Right lobe of liver (tissue), 6 donors: ENCODE data around the gene TJP2. TPM values are rescaled to one million over a fixed set of nuclear protein-coding genes. Genes with fewer than 3 reads are reported as not detected.

Experiments used
- ATAC-seq, 4 donors: fragments of 200-7000 bp; cut with Tn5 transposase; one replicate each; pipeline ENCODE4 v1.9.1; 2020; ENCODE audit warnings: mild to moderate bottlenecking in 4 of 4, moderate library complexity in 4 of 4
- DNase-seq, 3 donors: peaks; one replicate each; pipeline ENCODE4 v3.0.0-alpha.2; 2020
- H3K27ac ChIP-seq, 3 donors: fragments of 200-600 bp; one replicate each; pipeline ENCODE4 v1.8.0; 2022
- H3K27me3 ChIP-seq, 2 donors: fragments of 200-600 bp; one replicate each; pipeline ENCODE4 v1.8.0; 2022
- H3K36me3 ChIP-seq, 4 donors: fragments of 200-600 bp; sonication (generic) in 1 of 4; one replicate each; pipeline versions ENCODE4 v1.5.1 to v1.8.0; 2017 to 2022; ENCODE audit warnings: control low read depth in 1 of 4
- H3K4me1 ChIP-seq, 4 donors: fragments of 200-600 bp; sonication (generic) in 1 of 4; one replicate each; pipeline versions ENCODE4 v1.5.1 to v1.8.0; 2017 to 2022; ENCODE audit warnings: control low read depth in 1 of 4
- H3K4me3 ChIP-seq, 3 donors: fragments of 200-600 bp; one replicate each; pipeline ENCODE4 v1.8.0; 2022
- H3K9me3 ChIP-seq, 4 donors: fragments of 200-600 bp; sonication (generic) in 1 of 4; one replicate each; pipeline versions ENCODE4 v1.5.1 to v1.8.0; 2017 to 2022; ENCODE audit warnings: control low read depth in 1 of 4
- POLR2A ChIP-seq: fragments of 450-650 bp; IDR thresholded peaks from one replicate; pipeline ENCODE4 v1.6.1; 2017; ENCODE audit warnings: antibody characterized with exemption, mild to moderate bottlenecking
- WGBS: methylation state at CpG from one replicate; pipeline ENCODE4 v1.1.6; 2018; ENCODE audit warnings: low coverage, low lambda C conversion rate; ENCODE audit not compliant: insufficient coverage; ENCODE audit errors: missing lambda C conversion rate; 5-methylcytosine and 5-hydroxymethylcytosine counted together
- intact Hi-C, 2 donors: fragments of 100-400 bp; cut with DNase I; formaldehyde crosslinking; loops; one replicate each; pipeline versions ENCODE4 v1.11.2 to v1.14.1; 2022
- total RNA-seq, 6 experiments: library from RNA; depleted of rRNA in 2 of 6; stranded (reverse); fragments of >200 nt in 2 of 6; fragmentation: NEBNext Ultra II Directional in 3 of 6; extraction: Animal tissue kit (Norgen Biotek cat#: 25700) in 3 of 6; gene quantifications; one replicate each; pipeline versions ENCODE4 v1.1.0 to v1.2.4, GENCODE V29; 2016 to 2023
- TF ChIP-seq, protein P1 (sequence below), 4 donors: fragments of 200-600 bp in 3 of 4; fragments of 450-650 bp in 1 of 4; IDR thresholded peaks; one replicate each; pipeline versions ENCODE4 v1.5.1 to v1.8.0; 2016 to 2022; ENCODE audit warnings: antibody characterized with exemption in 4 of 4, mild to moderate bottlenecking in 2 of 4
- donor health status: DM: no; HTN: yes; CAD: no.
- donor health status: DM: no; HTN: no; CAD: no.
- donor health status: DM: no; HTN: no; CAD: no.
- donor health status: DM: no; HTN: yes; CAD: no.
- donor health status: DM: no; HTN: yes; CAD: no.

The TJP2 gene
- total RNA-seq, 6 experiments from 2014 or later = 62.0 to 129 (median 81.7) TPM

DNA sequence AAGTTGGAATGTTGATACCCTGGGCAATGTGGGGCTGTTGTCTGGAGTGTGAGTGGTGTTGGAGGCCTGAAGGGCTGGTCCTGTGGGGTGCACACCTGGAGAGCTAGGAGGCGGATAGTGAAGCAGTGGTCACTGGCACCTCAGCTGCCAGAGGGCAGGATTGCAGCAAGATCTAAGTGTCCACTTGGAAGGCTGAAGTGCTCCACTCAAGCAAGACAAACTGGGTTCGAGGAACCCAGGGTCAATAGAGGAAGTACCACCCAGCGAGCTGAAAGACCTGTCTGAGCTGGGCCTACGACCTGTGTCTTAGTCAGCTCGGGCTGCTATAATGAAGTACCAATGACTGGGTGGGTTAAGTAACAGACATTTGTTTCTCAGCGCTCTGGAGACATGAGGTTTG is 39.7 kb upstream of the TJP2 start:
- Histone ChIP-seq H3K4me3 (no peak overlapping the region), H3K36me3 (no peaks in the 10 kb centered on the region), H3K27me3 (no peaks in the 10 kb centered on the region), H3K9me3 (no peaks in the 10 kb centered on the region), H3K4me1 (peaks cover 0 to 9% (median 4%) of the 10 kb centered on the region in 4 donors), H3K27ac (no peak overlapping the region)
- ATAC-seq = peak in 1 of 4 donors; percentile 10
- intact Hi-C loops = no loop called here
- no peak for DNase-seq
- TF ChIP-seq, protein P1, sequence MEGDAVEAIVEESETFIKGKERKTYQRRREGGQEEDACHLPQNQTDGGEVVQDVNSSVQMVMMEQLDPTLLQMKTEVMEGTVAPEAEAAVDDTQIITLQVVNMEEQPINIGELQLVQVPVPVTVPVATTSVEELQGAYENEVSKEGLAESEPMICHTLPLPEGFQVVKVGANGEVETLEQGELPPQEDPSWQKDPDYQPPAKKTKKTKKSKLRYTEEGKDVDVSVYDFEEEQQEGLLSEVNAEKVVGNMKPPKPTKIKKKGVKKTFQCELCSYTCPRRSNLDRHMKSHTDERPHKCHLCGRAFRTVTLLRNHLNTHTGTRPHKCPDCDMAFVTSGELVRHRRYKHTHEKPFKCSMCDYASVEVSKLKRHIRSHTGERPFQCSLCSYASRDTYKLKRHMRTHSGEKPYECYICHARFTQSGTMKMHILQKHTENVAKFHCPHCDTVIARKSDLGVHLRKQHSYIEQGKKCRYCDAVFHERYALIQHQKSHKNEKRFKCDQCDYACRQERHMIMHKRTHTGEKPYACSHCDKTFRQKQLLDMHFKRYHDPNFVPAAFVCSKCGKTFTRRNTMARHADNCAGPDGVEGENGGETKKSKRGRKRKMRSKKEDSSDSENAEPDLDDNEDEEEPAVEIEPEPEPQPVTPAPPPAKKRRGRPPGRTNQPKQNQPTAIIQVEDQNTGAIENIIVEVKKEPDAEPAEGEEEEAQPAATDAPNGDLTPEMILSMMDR (IDR thresholded peaks at IDR 0.05) = no peak
- no peak for TF ChIP-seq POLR2A
- 84% methylated on average over 5 of the region's 6 CpGs for WGBS

DNA sequence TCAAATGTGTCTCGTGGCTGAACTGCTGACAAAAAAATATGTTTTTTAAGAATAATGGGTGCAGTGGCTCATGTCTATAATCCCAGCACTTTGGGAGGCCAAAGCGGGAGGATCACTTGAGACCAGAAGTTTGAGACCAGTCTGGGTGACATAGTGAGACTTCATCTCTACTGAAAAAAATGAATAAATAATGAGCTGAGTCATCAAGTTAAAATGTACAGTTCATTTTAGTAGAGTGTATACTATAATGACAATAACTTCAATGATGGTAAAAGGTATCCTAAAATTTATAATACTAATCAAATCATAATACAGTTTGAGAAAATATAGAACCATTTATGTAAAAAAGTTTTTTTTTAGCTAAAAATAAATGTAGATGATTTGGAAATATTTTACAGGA is 37.9 kb upstream of the TJP2 start:
- H3K4me3 ChIP-seq = no peak overlapping the region
- H3K4me1 ChIP-seq = peaks cover 0 to 4% (median 0%) of the 10 kb centered on the region in 4 donors
- no peak for ATAC-seq
- no peaks in the 10 kb centered on the region for H3K36me3 ChIP-seq
- TF ChIP-seq, protein P1 (IDR thresholded peaks at IDR 0.05) = no peak
- TF ChIP-seq POLR2A = no peak
- no peaks in the 10 kb centered on the region for H3K27me3 ChIP-seq
- H3K27ac ChIP-seq = no peak overlapping the region
- no peaks in the 10 kb centered on the region for H3K9me3 ChIP-seq
- DNase-seq = no peak
- intact Hi-C loops = no loop called here
- WGBS = 90% methylated on average over 2 of the region's 2 CpGs

DNA sequence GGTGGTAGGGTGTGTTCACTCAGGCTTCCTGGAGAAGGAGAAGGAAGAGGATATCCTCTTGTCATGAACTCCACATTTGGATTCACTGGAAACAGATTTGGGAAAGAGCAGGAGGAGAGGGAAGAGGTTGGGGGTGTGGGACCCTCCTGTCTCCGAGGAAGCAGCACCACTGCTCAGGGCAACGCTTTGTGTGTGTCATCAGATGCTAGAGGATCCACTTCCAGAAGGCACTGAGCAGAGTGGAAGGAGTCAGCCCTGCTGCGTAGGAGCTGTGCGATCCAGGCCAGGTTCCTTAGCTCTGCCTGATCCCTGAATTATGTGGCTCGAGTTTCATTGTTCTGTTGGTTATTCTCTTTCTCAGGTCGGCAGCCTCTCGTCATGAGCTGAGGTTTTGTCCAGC is 37.3 kb upstream of the TJP2 start:
- Histone ChIP-seq H3K9me3 (no peaks in the 10 kb centered on the region), H3K36me3 (no peaks in the 10 kb centered on the region), H3K4me1 (no peaks in the 10 kb centered on the region), H3K4me3 (no peak overlapping the region), H3K27ac (no peak overlapping the region), H3K27me3 (no peaks in the 10 kb centered on the region)
- no peak for TF ChIP-seq POLR2A
- TF ChIP-seq, protein P1 (IDR thresholded peaks at IDR 0.05) = no peak
- ATAC-seq (peak; percentile 29 to 60 (median 34)), DNase-seq (no peak)
- intact Hi-C loops = no loop called here
- 70% methylated on average over 6 of the region's 7 CpGs for WGBS

- Histone ChIP-seq H3K36me3 (no peaks in the 10 kb centered on the region), H3K9me3 (no peaks in the 10 kb centered on the region), H3K4me3 (no peak overlapping the region), H3K27ac (no peak overlapping the region), H3K4me1 (peaks cover 0 to 2% (median 0%) of the 10 kb centered on the region in 4 donors), H3K27me3 (no peaks in the 10 kb centered on the region)
- TF ChIP-seq, protein P1 (IDR thresholded peaks at IDR 0.05) = no peak
- TF ChIP-seq POLR2A = no peak
- intact Hi-C loops = no loop called here
- DNase-seq (no peak), ATAC-seq (no peak)
- WGBS = 92% methylated on average over 8 of the region's 8 CpGs
These were observed 36.8 kb upstream of the TJP2 start for GRCh38 chr9:69137311-69137710.

DNA sequence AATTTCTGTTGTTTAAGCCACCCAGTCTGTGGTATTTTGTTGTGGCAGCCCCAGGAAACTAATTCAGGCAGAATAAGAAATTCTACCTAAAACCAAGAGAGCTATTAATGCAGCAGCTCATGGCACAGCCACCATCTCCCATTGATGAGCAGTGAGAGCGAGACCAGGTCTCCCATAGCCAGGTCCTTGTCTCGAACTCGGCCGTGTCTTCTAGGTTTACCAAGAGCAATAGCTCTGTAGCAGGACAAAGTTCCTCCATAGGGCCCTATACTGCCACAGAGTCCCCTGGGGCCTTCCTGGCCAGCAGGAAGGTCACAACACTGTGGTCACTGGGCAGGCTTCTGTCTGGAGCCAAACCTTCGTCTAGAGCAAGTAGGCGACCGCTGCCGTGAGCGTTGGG is 34.5 kb upstream of the TJP2 start:
- Histone ChIP-seq H3K27me3 (no peaks in the 10 kb centered on the region), H3K27ac (no peak overlapping the region), H3K4me3 (no peak overlapping the region), H3K4me1 (peaks cover 0 to 10% (median 0%) of the 10 kb centered on the region in 4 donors), H3K9me3 (no peaks in the 10 kb centered on the region), H3K36me3 (no peaks in the 10 kb centered on the region)
- intact Hi-C loops = no loop called here
- no peak for ATAC-seq
- WGBS = 97% methylated on average over 4 of the region's 9 CpGs
- TF ChIP-seq, protein P1 (IDR thresholded peaks at IDR 0.05) = no peak
- no peak for TF ChIP-seq POLR2A
- DNase-seq = no peak
